IPS-11a (cell line): Measurements from ENCODE around the gene ADGRG4.

Experiments
- H3K4me3 ChIP-seq: one replicate; pipeline ENCODE4 v1.5.1; 2013; ENCODE audit warnings: low read depth, low read length, control low read depth

The ADGRG4 gene

DNA sequence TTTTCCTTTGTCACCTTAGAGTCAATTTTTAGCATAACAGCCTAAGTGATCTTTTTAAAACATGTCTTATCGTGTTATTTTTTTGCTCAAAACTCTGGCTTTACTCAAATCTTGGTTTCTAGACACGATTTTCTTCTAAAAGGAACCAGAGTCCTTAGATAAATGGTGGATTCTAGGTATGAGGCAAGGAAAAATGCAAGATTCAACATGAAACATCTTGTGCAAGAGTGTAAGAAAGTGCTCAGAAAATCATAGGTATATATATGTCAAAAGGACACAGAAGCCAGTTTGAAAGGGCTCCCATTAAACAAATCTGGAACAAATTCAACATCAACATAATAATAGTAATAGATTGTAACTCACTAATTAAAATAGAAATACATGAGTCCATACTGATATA, 8.1 kb upstream of the ADGRG4 start:
- no peak overlapping the region for H3K4me3 ChIP-seq

DNA sequence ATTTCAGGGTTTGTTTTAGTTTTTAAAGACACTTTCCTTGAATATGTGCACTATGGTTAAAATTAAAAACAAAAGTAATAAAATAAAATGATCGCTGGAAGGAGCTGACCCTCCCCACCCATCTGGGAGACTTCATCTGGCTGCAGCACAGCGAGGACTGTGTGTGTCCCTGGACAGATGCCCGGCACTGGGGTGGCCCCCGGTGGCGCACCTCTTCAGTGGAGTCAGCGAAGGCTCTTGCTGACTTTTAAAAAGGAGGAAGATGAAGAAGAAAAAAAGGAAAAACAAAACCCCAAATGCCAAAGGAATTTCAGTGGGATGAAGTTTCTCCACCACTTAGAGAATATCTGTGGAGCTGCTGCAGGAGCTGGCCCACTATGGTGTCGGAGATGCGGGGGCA, 5.4 kb upstream of the ADGRG4 start:
- H3K4me3 ChIP-seq = no peak overlapping the region

DNA sequence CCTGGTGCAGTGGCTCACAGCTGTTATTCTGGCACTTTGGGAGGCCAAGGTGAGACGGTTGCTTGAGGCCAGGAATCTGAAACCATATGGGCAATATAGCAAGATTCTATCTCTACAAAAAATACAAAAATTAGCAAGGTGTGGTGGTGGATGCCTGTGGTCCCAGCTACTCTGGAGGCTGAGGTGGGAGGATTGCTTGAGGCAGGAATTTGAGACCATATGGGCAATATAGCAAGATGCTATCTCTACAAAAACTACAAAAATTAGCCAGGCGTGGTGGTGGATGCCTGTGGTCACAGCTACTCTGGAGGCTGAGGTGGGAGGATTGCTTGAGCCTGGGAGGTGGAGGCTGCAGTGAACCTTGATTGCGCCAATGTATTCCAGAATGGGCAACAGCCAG, 2.3 kb downstream of the ADGRG4 start:
- no peak overlapping the region for H3K4me3 ChIP-seq

DNA sequence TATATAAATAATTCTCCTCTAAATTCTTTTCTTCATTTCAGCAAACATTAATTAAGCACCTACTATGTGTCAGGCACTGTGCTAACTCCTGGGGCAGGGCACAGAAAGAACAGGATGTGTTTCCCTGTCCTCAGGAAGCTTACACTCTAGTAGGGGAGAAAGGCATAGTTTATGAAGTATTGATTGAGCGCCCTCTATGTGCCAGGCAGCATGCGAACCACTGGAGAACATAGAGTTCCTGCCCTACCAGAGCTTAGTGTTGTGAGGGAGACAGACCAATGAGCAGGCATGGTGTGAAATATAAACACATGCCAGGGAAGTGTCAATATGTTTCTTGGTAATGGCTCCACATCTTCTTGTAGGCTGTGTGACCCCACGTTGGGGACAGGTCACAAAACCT, 3.7 kb downstream of the ADGRG4 start:
- no peak overlapping the region for H3K4me3 ChIP-seq

DNA sequence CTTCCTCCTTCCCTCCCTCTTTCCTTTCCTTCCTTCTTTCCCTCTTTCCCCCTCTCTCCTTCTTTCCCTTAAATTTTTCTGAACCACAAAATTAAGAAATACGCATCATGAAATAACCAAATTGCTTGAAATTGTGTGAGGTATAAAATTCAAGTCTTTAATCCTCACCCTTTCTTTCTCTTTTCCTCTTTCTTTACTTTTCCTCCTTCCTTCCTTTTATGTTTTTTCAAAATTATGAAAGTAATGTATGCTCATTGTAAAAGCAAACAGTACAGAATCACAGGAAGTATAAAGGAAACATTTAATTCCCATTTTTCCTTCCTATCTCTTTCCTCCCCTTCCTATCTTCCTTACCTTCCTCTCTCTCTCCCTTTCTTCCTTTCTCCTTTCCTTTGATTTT, 5.4 kb downstream of the ADGRG4 start:
- H3K4me3 ChIP-seq = no peak overlapping the region

DNA sequence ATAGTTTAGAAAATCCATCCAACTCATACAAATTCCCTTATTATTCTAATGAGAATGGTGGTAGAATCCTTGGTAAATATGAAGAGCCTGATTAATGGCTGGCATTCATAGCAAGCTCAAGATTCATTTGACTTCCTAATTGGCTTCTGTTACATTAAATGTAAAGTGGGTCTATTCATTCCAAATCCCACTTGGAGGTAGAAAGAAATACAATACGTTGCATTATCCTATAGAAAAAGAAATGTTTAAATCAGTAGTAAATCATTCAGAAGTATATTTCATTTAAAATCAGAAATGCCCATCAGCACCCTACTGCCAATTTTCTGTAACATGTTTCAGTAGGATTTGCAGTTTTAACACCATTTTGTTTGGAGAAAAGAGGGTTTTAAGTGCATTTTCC, 6.7 kb downstream of the ADGRG4 start:
- H3K4me3 ChIP-seq = no peak overlapping the region

DNA sequence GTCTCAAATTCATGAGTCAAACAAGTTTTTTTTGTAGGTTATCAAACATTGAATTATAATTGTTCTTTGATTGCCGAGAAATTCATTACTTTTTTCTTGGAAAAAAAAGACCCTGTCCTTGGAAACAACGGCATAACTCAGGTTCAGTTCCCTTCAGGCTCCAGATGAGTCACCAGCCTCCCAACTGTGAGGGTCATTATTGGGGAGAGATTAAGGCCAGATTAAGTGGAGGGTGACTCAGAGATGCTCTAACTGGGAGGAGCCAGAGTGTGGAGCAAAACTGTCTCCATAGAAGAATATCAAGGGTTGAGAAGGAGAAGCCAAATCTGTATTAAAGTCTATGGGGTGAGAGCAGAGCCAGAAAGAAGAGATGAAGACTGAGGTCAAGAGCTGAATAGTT, 9.6 kb downstream of the ADGRG4 start:
- H3K4me3 ChIP-seq = no peak overlapping the region

DNA sequence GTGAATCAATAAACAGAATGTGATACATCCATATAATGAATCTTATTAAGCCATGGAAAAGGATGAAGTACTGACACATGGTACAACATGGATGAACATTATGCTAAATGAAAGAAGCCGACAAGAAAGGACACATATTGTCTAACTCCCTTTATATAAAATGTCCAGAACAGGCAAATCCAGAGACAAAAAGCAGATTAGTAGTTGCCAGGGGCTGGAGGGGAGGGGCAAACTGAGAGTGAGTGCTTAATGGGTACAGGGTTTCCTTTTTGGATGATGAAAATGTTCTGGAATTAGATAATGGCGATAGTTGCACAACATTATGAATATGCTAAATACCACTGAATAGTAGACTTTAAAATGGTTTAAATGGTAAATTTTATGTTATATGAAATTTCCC, 17.4 kb downstream of the ADGRG4 start:
- no peak overlapping the region for H3K4me3 ChIP-seq

DNA sequence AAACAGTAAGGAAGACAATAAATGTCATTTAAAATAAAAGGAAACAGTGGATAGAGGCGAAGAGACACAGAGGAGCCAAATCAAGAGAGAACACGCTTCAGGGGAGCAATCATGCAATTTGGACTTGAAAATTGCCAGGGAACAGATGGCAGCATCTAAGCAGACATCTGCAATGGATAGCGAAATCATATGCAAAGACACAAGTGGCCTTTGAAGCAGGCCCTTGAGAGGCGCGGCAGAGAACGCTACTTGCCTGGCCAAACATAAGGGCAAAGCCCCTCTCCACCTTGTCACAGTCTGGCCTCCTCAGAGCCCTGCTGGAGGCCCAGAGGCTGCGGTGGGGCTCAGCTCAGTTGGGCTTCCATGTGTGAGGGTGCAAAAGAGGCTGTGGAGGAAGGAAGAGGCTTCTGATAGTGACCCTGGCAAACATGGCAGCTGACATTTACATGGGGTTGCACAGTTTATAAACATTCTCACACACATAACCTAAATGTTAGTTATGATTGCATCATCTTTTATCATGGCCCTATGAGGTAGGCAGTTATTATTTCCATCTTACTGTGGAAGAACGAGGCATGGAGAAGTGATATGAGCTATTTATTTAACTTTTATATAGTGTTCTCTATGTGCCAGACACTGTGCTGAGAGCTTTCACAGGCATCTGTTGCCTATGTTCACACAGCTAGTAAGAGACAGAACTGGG, 18.3 kb downstream of the ADGRG4 start:
- H3K4me3 ChIP-seq = no peak overlapping the region

DNA sequence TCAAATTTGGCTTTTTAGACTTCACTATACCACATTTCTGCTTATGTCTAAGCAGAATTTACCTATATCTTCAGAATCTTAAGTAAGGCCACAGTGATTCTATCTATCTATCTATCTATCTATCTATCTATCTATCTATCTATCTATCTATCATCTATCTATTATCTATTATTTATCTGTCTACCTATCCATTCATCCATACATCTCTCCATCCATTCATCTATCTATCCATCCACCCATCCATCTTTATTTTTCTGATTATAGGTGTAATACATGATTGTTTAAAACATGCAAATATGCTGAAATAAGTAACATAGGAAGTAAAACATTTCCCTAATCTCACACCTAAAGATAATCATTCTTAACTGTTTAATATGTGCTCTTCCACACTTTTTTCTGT, 18.8 kb downstream of the ADGRG4 start:
- no peak overlapping the region for H3K4me3 ChIP-seq

DNA sequence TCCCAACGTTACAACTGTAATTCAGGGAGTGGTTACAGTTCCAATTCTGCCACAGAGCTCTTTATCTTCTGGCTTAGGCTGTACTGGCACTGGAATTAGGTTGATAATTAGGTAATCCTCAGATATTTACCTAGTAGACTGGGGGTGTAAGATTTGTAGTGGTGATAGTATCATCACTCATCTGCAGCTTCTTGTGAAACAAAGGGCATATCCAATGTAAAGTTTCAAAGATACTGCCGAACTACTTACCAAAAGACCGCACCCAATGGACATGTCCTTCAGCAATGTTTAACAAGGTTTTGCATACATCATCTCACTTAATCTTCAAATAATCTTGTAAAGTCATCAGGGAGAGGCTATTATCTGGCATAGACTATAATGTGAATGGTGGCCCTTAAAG, 20.8 kb downstream of the ADGRG4 start:
- no peak overlapping the region for H3K4me3 ChIP-seq

DNA sequence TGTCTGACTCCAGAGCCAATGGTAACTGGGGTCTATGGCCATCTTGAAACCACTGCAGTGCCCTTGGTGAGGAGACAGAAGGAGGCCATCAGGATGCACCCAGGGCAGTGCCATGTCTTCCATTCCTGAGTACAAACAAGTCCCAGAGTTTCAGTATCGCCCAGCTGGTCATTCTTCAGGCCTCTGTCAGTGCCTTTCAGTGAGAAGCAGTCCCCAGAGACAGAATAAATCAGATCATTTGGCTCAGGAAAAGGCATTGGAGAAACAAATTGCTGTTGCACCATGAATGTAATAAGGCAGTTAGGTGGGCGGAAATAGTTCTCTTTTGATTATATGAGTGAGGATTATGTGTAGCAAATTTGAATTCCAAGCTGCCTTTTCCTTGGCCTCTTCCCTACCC, 21.3 kb downstream of the ADGRG4 start:
- H3K4me3 ChIP-seq = no peak overlapping the region

DNA sequence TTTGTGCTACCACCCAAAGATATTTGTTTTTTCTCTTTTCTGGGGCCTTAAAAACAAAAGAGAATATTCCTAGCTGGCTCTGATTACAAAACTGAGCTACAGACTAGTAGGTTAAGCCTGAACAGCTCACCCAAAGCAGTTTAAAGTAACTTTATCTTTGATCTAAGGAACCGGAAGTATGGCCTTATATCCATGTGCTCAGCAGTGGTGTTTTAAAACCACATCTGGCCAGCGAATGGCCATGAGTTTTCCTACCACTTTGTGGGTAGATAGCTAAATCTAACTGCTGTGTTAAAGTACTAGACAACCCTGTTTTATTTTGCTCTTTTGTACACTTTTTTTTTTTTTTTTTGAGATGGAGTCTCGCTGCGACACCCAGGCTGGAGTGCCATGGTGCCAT, 24.6 kb downstream of the ADGRG4 start:
- H3K4me3 ChIP-seq = no peak overlapping the region

DNA sequence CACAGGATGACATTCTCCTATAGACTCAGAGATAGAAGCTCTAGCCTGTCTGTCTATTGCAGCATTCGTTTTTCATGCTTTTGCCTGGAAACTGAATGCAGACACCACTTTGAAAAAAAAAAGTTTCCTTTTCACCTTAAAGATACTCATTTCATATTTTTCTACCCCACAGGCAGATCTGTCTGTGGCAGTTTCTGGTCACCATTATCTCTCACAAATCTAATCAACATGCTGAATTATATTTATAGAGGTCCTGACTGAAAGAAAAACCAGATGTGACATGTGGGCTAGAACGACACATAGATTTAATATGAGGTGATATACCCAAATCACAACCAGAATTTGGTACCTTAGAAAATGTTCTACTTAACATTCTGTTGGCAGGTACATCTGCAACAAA, 28.2 kb downstream of the ADGRG4 start:
- H3K4me3 ChIP-seq = no peak overlapping the region

DNA sequence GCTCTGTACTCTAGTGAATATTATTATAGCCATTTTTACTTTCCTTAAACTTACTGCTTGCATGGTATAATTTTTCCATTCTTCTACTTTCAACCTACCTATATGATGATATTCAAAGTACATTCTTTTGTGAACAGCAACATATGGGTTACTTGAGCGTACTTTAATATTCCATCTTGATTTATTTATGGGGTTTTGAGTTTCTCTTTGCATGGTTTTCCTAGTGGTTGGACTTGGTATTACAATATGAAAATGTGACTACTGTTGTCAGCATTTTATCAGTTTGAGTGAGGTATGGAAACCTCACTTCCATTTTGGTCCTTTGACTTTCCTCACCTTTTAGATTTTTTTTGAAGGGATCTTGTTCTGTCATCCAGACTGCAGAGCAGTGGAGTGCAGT, 35.9 kb downstream of the ADGRG4 start:
- H3K4me3 ChIP-seq = no peak overlapping the region

DNA sequence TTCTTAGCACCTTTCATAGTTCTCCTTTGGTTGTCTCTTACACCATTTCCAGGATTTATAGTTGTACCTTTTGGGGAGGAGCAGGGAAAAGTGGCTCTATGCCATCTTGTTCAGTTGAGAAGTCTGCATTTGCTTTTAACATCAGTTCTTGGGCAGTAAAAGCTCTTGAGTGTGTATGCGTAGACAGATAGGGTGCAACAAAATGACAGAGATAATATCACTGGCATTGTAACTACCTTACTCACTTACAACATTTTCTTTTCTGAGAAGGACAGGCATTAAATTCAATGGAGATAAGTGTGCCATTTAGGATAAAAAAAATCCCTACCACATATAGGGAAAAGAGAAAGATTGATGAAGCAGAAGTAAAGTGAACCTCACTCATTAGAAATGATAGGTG, 38.9 kb downstream of the ADGRG4 start:
- no peak overlapping the region for H3K4me3 ChIP-seq

DNA sequence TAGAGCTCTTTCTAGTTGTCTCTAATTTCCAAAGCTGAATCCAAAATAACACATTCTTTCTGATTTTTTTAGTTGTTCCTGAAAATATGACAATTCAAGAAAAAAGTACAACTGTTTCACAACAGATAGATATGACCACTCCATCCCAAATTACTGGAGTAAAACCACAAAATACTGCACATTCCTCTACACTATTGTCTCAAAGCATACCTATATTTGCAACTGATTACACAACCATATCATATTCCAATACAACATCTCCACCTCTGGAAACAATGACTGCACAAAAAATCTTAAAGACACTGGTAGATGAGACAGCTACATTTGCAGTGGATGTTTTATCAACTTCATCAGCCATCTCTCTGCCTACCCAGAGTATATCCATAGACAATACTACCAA, 43.6 kb downstream of the ADGRG4 start:
- no peak overlapping the region for H3K4me3 ChIP-seq

DNA sequence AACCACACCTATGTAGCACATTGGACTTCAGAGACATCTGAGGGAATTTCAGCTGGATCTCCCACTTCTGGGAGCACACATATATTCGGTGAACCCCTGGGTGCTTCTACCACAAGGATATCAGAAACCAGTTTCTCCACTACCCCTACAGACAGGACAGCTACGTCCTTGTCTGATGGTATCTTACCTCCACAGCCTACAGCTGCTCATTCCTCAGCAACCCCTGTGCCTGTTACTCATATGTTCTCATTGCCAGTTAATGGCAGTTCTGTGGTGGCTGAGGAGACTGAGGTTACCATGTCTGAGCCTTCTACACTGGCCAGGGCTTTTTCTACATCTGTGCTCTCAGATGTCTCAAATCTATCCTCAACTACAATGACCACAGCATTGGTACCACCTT, 45.7 kb downstream of the ADGRG4 start:
- H3K4me3 ChIP-seq = no peak overlapping the region

DNA sequence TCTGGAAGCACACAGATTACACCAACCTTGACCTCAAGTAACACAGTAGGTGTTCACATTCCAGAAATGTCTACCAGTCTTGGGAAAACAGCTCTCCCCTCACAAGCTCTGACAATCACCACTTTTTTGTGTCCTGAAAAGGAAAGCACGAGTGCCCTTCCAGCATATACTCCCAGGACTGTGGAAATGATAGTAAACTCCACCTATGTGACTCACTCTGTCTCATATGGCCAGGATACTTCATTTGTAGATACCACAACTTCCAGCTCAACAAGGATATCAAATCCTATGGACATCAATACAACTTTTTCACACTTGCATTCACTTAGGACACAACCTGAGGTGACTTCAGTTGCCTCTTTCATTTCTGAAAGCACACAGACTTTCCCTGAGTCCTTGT, 46.9 kb downstream of the ADGRG4 start:
- H3K4me3 ChIP-seq = no peak overlapping the region

DNA sequence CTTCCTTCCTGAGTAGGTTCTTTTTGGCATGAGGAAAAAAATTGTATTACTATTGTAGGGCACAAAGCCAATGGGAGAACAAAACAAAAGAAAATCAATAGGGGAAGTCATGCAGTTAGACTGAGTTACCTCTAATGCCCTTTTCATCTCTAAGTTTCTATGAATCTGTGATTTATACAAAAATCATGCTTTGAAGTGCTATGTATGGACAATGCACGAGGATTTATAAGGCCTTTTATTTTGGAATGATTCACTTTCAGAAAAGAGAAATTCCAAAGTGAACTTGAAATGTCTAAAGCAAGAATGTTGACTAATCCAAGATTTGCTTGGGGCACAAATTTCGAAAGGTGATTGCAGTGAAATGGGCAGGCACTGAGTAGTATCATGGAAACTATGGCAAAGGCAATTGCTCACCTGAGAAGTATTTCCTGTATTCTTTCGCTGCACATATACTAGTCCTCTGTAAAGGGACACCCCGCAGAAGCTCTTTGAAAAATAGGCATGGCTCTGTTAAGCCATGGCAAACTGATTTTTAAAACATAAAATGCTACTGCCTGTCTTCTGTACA, 52.8 kb downstream of the ADGRG4 start:
- no peak overlapping the region for H3K4me3 ChIP-seq

DNA sequence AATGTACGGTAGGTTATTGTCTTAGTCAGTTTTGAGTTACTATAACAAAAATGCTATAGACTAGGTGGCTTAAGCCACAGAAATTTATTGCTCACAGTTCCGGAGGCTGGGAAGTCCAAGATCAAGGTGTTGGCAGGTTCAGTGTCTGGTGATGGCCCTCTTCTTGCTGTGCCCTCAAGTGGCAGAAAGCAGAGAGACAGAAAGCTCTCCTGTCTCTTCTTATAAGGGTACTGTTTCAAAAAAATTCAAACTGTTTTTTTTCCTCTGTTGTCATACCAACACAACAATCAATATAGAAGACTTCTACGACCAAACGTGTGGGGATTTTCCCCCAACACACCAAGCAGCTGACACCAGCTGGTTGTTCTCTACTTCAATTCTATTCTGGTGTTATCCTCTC, 53.4 kb downstream of the ADGRG4 start:
- no peak overlapping the region for H3K4me3 ChIP-seq

DNA sequence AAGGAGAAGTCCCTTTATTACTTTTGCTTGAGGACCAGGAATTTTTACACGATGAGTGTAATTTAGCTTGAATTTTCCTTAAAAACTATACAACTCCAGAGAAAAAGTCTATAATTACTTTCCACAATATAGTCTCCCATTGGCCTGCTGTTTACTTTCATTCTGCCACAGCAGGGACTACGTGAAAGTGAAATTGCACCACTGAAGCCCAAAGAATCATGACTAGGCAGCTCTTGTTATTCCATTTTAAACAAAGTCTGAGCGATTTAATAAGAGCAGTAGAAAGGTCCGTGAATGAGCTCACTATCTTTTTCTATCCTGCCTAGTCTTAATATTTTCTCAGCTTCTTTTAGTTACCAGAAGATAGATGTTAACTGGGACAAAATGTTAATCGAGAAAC, 68.6 kb downstream of the ADGRG4 start:
- no peak overlapping the region for H3K4me3 ChIP-seq

DNA sequence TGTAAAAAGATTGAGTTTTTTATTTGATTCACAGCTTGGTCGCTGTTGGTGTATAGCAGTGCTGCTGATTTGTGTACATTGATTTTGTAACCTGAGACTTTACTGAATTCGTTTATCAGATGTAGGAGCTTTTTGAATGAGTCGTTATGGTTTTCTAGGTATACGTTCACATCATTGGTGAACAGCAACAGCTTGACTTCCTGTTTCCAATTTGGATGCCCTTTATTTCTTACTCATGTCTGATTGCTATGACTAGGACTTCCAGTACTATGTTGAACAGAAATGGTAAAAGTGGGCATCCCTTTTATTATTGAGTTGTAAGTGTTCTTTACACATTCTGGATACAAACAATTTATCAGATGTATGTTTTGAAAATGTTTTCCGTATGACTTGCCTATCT, 76.0 kb downstream of the ADGRG4 start:
- H3K4me3 ChIP-seq = no peak overlapping the region
